Trophoblast cell (in vitro differentiated cells and primary cell): Measurements from ENCODE around the gene CYP4B1.
A peak's percentile ranks its signal among the peaks of the same experiment; 100 is the strongest.

Experiments used
- DNase-seq, 2 donors: peaks; one replicate each; pipeline ENCODE4 v3.0.0-alpha.2; 2016
- H2AFZ ChIP-seq: 2 replicates; pipeline ENCODE4 v1.6.1; 2013; ENCODE audit warnings: low read length, moderate library complexity, mild to moderate bottlenecking; ENCODE audit not compliant: insufficient read depth, poor library complexity
- H2AK5ac ChIP-seq: 2 replicates; pipeline ENCODE4 v1.6.1; 2013; ENCODE audit warnings: mild to moderate bottlenecking, low read length
- H2BK120ac ChIP-seq: 2 replicates; pipeline ENCODE4 v1.6.1; 2013; ENCODE audit warnings: low read length, mild to moderate bottlenecking, moderate library complexity; ENCODE audit not compliant: insufficient read depth, poor library complexity
- H2BK12ac ChIP-seq: 2 replicates; pipeline ENCODE4 v1.6.1; 2013; ENCODE audit warnings: mild to moderate bottlenecking, low read length, moderate library complexity
- H2BK5ac ChIP-seq: 2 replicates; pipeline ENCODE4 v1.6.1; 2013; ENCODE audit warnings: low read length, low read depth, moderate library complexity, mild to moderate bottlenecking; ENCODE audit not compliant: poor library complexity
- H3K14ac ChIP-seq: 2 replicates; pipeline ENCODE4 v1.6.1; 2013; ENCODE audit warnings: mild to moderate bottlenecking, low read length
- H3K18ac ChIP-seq: 2 replicates; pipeline ENCODE4 v1.6.1; 2013; ENCODE audit warnings: mild to moderate bottlenecking, low read length
- H3K23ac ChIP-seq: 2 replicates; pipeline ENCODE4 v1.6.1; 2013; ENCODE audit warnings: low read length
- H3K27ac ChIP-seq: 2 replicates; pipeline ENCODE4 v1.5.1; 2013; ENCODE audit warnings: low read depth, mild to moderate bottlenecking, inconsistent platforms, low read length, moderate library complexity
- H3K27me3 ChIP-seq: 2 replicates; pipeline ENCODE4 v1.6.1; 2013; ENCODE audit warnings: inconsistent platforms, mild to moderate bottlenecking, low read length, moderate library complexity; ENCODE audit not compliant: insufficient read depth
- H3K36me3 ChIP-seq, 2 experiments: 1 replicate in 1 of 2; 2 replicates in 1 of 2; pipeline ENCODE4 v1.6.1; 2013; ENCODE audit warnings: low read length in 2 of 2, mild to moderate bottlenecking in 2 of 2, moderate library complexity in 1 of 2; ENCODE audit not compliant: insufficient read depth in 2 of 2, control insufficient read depth in 1 of 2
- H3K4ac ChIP-seq: 2 replicates; pipeline ENCODE4 v1.6.1; 2013; ENCODE audit warnings: low read depth, mild to moderate bottlenecking, low read length, moderate library complexity
- H3K4me1 ChIP-seq, 2 experiments: 1 replicate in 1 of 2; 2 replicates in 1 of 2; pipeline ENCODE4 v1.6.1; 2013; ENCODE audit warnings: low read length in 2 of 2, mild to moderate bottlenecking in 2 of 2, moderate library complexity in 1 of 2; ENCODE audit not compliant: insufficient read depth in 2 of 2, control insufficient read depth in 1 of 2
- H3K4me2 ChIP-seq: 2 replicates; pipeline ENCODE4 v1.6.1; 2013; ENCODE audit warnings: inconsistent platforms, mild to moderate bottlenecking, low read length, moderate library complexity
- H3K4me3 ChIP-seq: 2 replicates; pipeline ENCODE4 v1.5.1; 2013; ENCODE audit warnings: mild to moderate bottlenecking, low read depth, low read length, inconsistent platforms
- H3K79me1 ChIP-seq: one replicate; pipeline ENCODE4 v1.6.1; 2013; ENCODE audit warnings: low read length
- H3K79me2 ChIP-seq: 2 replicates; pipeline ENCODE4 v1.6.1; 2013; ENCODE audit warnings: low read length, mild to moderate bottlenecking; ENCODE audit not compliant: control insufficient read depth, insufficient read depth, poor library complexity
- H3K9ac ChIP-seq: 2 replicates; pipeline ENCODE4 v1.6.1; 2013; ENCODE audit warnings: mild to moderate bottlenecking, low read length
- H3K9me3 ChIP-seq: 2 replicates; pipeline ENCODE4 v1.6.1; 2013; ENCODE audit warnings: low read depth, mild to moderate bottlenecking, control low read depth, inconsistent platforms, low read length; ENCODE audit not compliant: insufficient read depth
- H4K12ac ChIP-seq: 2 replicates; pipeline ENCODE4 v1.6.1; 2013; ENCODE audit warnings: low read depth, mild to moderate bottlenecking, low read length, moderate library complexity
- H4K8ac ChIP-seq: 2 replicates; pipeline ENCODE4 v1.6.1; 2013; ENCODE audit warnings: low read depth, mild to moderate bottlenecking, low read length, moderate library complexity
- H4K91ac ChIP-seq: one replicate; pipeline ENCODE4 v1.6.1; 2013; ENCODE audit warnings: low read depth, mild to moderate bottlenecking, low read length, moderate library complexity
- WGBS: extraction: QIAGEN DNeasy Blood & Tissue Kit; methylation state at CpG from one replicate; pipeline ENCODE4 v1.1.7; 2013; ENCODE audit warnings: missing lambda C conversion rate; ENCODE audit not compliant: insufficient read length, insufficient coverage; ENCODE audit errors: extremely low coverage; 5-methylcytosine and 5-hydroxymethylcytosine counted together

Gene CYP4B1

DNA sequence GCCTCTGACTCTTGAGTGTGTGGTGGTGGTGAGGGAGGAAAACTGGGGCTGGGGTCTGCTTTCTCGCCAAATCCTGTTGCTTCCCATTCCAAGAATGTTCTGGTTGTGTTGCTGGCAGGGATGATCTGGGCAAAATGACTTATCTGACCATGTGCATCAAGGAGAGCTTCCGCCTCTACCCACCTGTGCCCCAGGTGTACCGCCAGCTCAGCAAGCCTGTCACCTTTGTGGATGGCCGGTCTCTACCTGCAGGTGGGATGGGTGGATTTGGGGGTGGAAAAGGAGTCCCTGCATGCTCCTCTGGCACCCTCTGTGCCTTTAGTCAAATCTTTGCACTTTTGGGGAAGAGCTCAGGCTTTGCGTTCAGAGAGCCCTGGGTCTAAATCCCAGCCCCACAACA is 18.1 kb downstream of the CYP4B1 start:
- H3K9ac ChIP-seq: no peak overlapping the region
- H4K91ac ChIP-seq: no peak overlapping the region
- H2AFZ ChIP-seq: no peak overlapping the region
- H3K36me3 ChIP-seq: no peaks in the 10 kb centered on the region
- no peak overlapping the region for H4K8ac ChIP-seq
- peaks cover 3% of the 10 kb centered on the region for H3K9me3 ChIP-seq
- no peak overlapping the region for H2BK12ac ChIP-seq
- H2BK120ac ChIP-seq: no peak overlapping the region
- WGBS: no CpG with 5 or more reads among the region's 5 CpGs
- no peak overlapping the region for H4K12ac ChIP-seq
- H2BK5ac ChIP-seq: no peak overlapping the region
- H3K79me1 ChIP-seq: no peaks in the 10 kb centered on the region
- H3K4me2 ChIP-seq: no peak overlapping the region
- no peak for DNase-seq
- no peaks in the 10 kb centered on the region for H3K4me1 ChIP-seq
- no peaks in the 10 kb centered on the region for H3K79me2 ChIP-seq
- no peaks in the 10 kb centered on the region for H3K27me3 ChIP-seq
- no peak overlapping the region for H3K18ac ChIP-seq
- no peak overlapping the region for H3K4ac ChIP-seq
- H3K23ac ChIP-seq: no peak overlapping the region
- H3K14ac ChIP-seq: no peak overlapping the region
- no peak overlapping the region for H2AK5ac ChIP-seq
- no peak overlapping the region for H3K27ac ChIP-seq
- H3K4me3 ChIP-seq: no peak overlapping the region

DNA sequence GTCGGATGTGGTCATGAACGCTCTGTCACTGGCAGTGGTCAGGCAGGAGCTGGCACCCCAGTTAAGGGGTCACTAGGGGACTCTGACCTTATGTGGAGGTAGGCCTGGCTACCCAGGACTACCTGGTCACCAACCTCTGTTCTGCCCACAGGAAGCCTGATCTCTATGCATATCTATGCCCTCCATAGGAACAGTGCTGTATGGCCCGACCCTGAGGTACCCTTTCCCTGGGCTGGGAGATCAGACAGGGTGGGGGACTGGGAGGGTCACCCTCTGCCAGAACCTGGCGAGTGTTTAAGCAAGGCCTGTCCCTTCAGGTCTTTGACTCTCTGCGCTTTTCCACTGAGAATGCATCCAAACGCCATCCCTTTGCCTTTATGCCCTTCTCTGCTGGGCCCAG is 19.0 kb downstream of the CYP4B1 start:
- Histone ChIP-seq H3K27me3 (no peaks in the 10 kb centered on the region), H3K36me3 (no peaks in the 10 kb centered on the region), H2BK5ac (no peak overlapping the region), H2AK5ac (no peak overlapping the region), H3K14ac (no peak overlapping the region), H2BK12ac (no peak overlapping the region), H3K4me3 (no peak overlapping the region), H3K23ac (no peak overlapping the region), H2AFZ (no peak overlapping the region), H2BK120ac (no peak overlapping the region), H3K18ac (no peak overlapping the region), H4K12ac (no peak overlapping the region), H4K91ac (no peak overlapping the region), H3K9ac (no peak overlapping the region), H3K4me2 (no peak overlapping the region), H3K27ac (no peak overlapping the region), H3K9me3 (peaks cover 3% of the 10 kb centered on the region), H3K4ac (no peak overlapping the region), H4K8ac (no peak overlapping the region), H3K79me1 (no peaks in the 10 kb centered on the region), H3K4me1 (peaks cover 0 to 2% of the 10 kb centered on the region in 2 experiments), H3K79me2 (no peaks in the 10 kb centered on the region)
- DNase-seq: no peak
- WGBS: no CpG with 5 or more reads among the region's 6 CpGs

DNA sequence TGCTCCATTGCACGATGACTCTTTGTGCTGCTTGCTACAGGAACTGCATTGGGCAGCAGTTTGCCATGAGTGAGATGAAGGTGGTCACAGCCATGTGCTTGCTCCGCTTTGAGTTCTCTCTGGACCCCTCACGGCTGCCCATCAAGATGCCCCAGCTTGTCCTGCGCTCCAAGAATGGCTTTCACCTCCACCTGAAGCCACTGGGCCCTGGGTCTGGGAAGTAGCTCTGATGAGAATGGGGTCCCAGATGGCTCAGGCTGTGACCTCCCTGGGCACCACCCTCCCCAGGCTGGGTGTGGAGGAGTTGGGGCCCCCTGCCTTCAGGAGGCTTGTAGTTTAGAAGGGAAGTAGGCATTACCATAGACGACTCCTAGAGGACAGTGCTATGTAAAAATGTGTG is 19.7 kb downstream of the CYP4B1 start:
- H2AFZ ChIP-seq: no peak overlapping the region
- WGBS: no CpG with 5 or more reads among the region's 5 CpGs
- H4K91ac ChIP-seq: no peak overlapping the region
- no peak overlapping the region for H3K23ac ChIP-seq
- no peak overlapping the region for H4K8ac ChIP-seq
- H3K4me1 ChIP-seq: peaks cover 0 to 2% of the 10 kb centered on the region in 2 experiments
- no peak overlapping the region for H3K4ac ChIP-seq
- H2AK5ac ChIP-seq: no peak overlapping the region
- no peak overlapping the region for H4K12ac ChIP-seq
- H3K4me3 ChIP-seq: peak overlapping the region; percentile 52
- no peak overlapping the region for H3K14ac ChIP-seq
- no peak for DNase-seq
- H3K9ac ChIP-seq: no peak overlapping the region
- H2BK5ac ChIP-seq: no peak overlapping the region
- no peak overlapping the region for H2BK120ac ChIP-seq
- H3K4me2 ChIP-seq: no peak overlapping the region
- H3K9me3 ChIP-seq: peaks cover 3% of the 10 kb centered on the region
- H3K79me2 ChIP-seq: no peaks in the 10 kb centered on the region
- H3K36me3 ChIP-seq: no peaks in the 10 kb centered on the region
- H3K27ac ChIP-seq: no peak overlapping the region
- H2BK12ac ChIP-seq: no peak overlapping the region
- no peaks in the 10 kb centered on the region for H3K79me1 ChIP-seq
- H3K18ac ChIP-seq: no peak overlapping the region
- no peaks in the 10 kb centered on the region for H3K27me3 ChIP-seq

DNA sequence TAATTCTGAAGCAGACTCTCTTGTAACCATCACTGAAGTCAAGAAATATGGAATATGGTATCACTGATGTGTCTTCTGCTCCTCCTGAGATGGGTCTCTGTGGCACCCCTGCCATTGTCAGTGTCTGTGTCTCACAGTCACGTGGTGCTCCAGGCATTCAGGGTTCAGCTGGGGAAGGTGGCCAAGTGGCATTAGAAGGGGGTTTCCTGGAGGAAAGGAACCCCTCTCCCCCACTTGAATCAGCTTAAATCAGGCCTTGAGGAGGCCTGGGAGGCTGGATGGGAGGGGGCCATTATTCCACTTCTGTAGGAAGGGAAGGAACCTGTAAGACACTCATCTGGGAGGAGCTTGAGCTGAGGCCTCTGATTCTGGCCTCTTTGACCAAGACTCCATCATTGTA is 20.5 kb downstream of the CYP4B1 start:
- Histone ChIP-seq H4K12ac (no peak overlapping the region), H3K4me1 (peaks cover 0 to 2% of the 10 kb centered on the region in 2 experiments), H3K4me3 (no peak overlapping the region), H4K91ac (no peak overlapping the region), H2AK5ac (no peak overlapping the region), H3K18ac (no peak overlapping the region), H3K36me3 (no peaks in the 10 kb centered on the region), H2BK12ac (no peak overlapping the region), H2AFZ (no peak overlapping the region), H3K79me2 (no peaks in the 10 kb centered on the region), H2BK5ac (no peak overlapping the region), H3K14ac (no peak overlapping the region), H2BK120ac (no peak overlapping the region), H3K4me2 (no peak overlapping the region), H3K9ac (no peak overlapping the region), H3K27ac (no peak overlapping the region), H4K8ac (no peak overlapping the region), H3K4ac (no peak overlapping the region), H3K27me3 (no peaks in the 10 kb centered on the region), H3K9me3 (peaks cover 3% of the 10 kb centered on the region), H3K79me1 (no peaks in the 10 kb centered on the region), H3K23ac (no peak overlapping the region)
- no CpG with 5 or more reads among the region's 1 CpG for WGBS
- DNase-seq: no peak
